Nephron (organoid): ENCODE data around the gene TRIM44.

Experiments used
- H3K27ac Mint-ChIP-seq, 3 experiments: 2 replicates each; pipeline ENCODE4 v1.8.0; 2020; ENCODE audit warnings: mixed read lengths in 3 of 3, mild to moderate bottlenecking in 2 of 3, moderate library complexity in 1 of 3
- H3K27me3 Mint-ChIP-seq: 2 replicates; pipeline ENCODE4 v1.8.0; 2021; ENCODE audit warnings: low read depth, mild to moderate bottlenecking, moderate library complexity, mixed read lengths
- H3K36me3 Mint-ChIP-seq: 2 replicates; pipeline ENCODE4 v1.8.0; 2020; ENCODE audit warnings: low read depth, mixed read lengths
- H3K4me1 Mint-ChIP-seq: 2 replicates; pipeline ENCODE4 v1.8.0; 2020; ENCODE audit warnings: mixed read lengths
- H3K4me3 Mint-ChIP-seq, 3 experiments: 2 replicates each; pipeline ENCODE4 v1.8.0; 2020; ENCODE audit warnings: mild to moderate bottlenecking in 3 of 3, mixed read lengths in 3 of 3, moderate library complexity in 2 of 3
- H3K9me3 Mint-ChIP-seq: 2 replicates; pipeline ENCODE4 v1.8.0; 2020; ENCODE audit warnings: mixed read lengths
- CTCF ChIP-seq, 3 experiments: fragments of 200-600 bp; sonication (generic); IDR thresholded peaks; one replicate each; pipeline ENCODE4 v1.5.0; 2021; ENCODE audit warnings: antibody characterized with exemption in 3 of 3; ENCODE audit not compliant: unreplicated experiment in 3 of 3

TRIM44 gene

GRCh38 chr11:35809561-35809960 is 147.0 kb downstream of the TRIM44 start:
- TF ChIP-seq CTCF (IDR thresholded peaks at IDR 0.05; ENCODE audit: unreplicated experiment in 3 of 3) = no peak
- Mint-ChIP-seq H3K36me3 (peaks cover 15% of the 10 kb centered on the region), H3K4me3 (no peak overlapping the region), H3K27ac (no peak overlapping the region), H3K27me3 (no peaks in the 10 kb centered on the region), H3K4me1 (peaks cover 51% of the 10 kb centered on the region), H3K9me3 (no peaks in the 10 kb centered on the region)

- no peak overlapping the region for H3K4me3 Mint-ChIP-seq
These were observed 147.6 kb downstream of the TRIM44 start for GRCh38 chr11:35810045-35810645.

GRCh38 chr11:35811783-35812182 is 149.2 kb downstream of the TRIM44 start:
- no peak for TF ChIP-seq CTCF (IDR thresholded peaks at IDR 0.05; ENCODE audit: unreplicated experiment in 3 of 3)
- peaks cover 72% of the 10 kb centered on the region for H3K4me1 Mint-ChIP-seq
- no peaks in the 10 kb centered on the region for H3K27me3 Mint-ChIP-seq
- peak overlapping the region; percentile 69 to 94 (median 94) for H3K27ac Mint-ChIP-seq
- H3K36me3 Mint-ChIP-seq = peaks cover 17% of the 10 kb centered on the region
- no peaks in the 10 kb centered on the region for H3K9me3 Mint-ChIP-seq
- H3K4me3 Mint-ChIP-seq = no peak overlapping the region

More at GRCh38 chr11:35810045-35810645, 147.6 kb downstream of the TRIM44 start:
- H3K27ac Mint-ChIP-seq = peak overlapping the region in 2 of 3 experiments; percentile 62 to 94
- H3K36me3 Mint-ChIP-seq = peaks cover 17% of the 10 kb centered on the region
- TF ChIP-seq CTCF (IDR thresholded peaks at IDR 0.05; ENCODE audit: unreplicated experiment in 3 of 3) = no peak
- no peaks in the 10 kb centered on the region for H3K27me3 Mint-ChIP-seq
- no peaks in the 10 kb centered on the region for H3K9me3 Mint-ChIP-seq
- peaks cover 57% of the 10 kb centered on the region for H3K4me1 Mint-ChIP-seq

GRCh38 chr11:35812828-35813227 is 150.3 kb downstream of the TRIM44 start:
- Mint-ChIP-seq H3K4me3 (peak overlapping the region in 2 of 3 experiments; percentile 12 to 35), H3K36me3 (peaks cover 23% of the 10 kb centered on the region), H3K27me3 (no peaks in the 10 kb centered on the region), H3K4me1 (peaks cover 83% of the 10 kb centered on the region), H3K27ac (peak overlapping the region; percentile 69 to 94 (median 94)), H3K9me3 (no peaks in the 10 kb centered on the region)
- TF ChIP-seq CTCF (IDR thresholded peaks at IDR 0.05; ENCODE audit: unreplicated experiment in 3 of 3) = no peak

- TF ChIP-seq CTCF (IDR thresholded peaks at IDR 0.05; ENCODE audit: unreplicated experiment in 3 of 3) = no peak
- Mint-ChIP-seq H3K4me3 (no peak overlapping the region), H3K9me3 (peaks cover under 1% of the 10 kb centered on the region), H3K27me3 (no peaks in the 10 kb centered on the region), H3K4me1 (peaks cover 94% of the 10 kb centered on the region), H3K27ac (peak overlapping the region; percentile 70 to 94 (median 85)), H3K36me3 (peaks cover 32% of the 10 kb centered on the region)
These were observed 151.6 kb downstream of the TRIM44 start for GRCh38 chr11:35814081-35814695.
